HG02571 (cell line): ENCODE results near the gene LMF1.

Source experiments
- ATAC-seq: cut with Tn5 transposase; IDR thresholded peaks from one replicate; pipeline ENCODE4 v1.9.1; 2021; ENCODE audit warnings: mild to moderate bottlenecking, moderate library complexity; ENCODE audit not compliant: unreplicated experiment

LMF1 gene

DNA sequence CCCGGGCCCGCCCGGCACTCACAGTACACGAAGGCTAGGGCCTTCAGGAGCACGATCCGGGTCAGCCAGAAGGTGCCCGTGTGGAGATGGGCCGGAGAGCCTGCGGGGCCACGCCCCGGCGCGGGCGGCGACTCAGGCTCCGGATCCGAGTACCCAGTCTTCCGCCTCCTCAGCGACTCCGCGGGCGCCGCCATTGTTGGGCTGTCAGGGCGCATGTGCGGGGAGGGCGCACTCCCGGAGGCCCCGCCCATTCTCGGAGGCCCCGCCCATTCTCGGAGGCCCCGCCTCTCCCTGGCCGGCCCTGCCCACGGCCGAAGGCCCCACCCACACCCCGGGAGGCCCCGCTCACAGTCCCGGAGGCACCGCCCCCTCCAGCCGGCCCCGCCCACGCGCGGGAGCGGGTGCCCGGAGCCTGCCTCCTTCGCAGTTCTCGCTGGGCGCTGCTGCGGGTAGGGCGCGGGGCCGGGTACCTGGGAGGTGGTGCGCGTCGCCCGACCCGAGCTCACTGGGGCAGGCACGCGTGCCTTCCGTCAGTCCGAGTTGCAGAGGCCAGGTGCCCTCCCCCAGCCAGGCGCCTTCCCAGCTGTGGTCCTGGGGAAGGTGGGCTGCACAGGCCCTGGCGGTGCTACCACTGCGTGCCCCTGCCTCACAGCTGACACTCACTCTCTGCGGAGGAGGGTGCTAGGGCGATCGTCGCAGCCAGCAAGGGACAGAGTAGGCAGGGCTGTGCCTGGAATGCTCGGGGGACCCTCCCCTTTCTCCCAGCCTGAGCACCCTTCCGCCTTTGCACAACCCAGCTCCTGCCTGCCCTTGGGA, at the start of gene LMF1:
LMF1 (minus strand) TSS at position 219 of the 816 bp plus-strand sequence; CDS start at position 215, 4 bp downstream.
- ATAC-seq, result peak; percentile 71

DNA sequence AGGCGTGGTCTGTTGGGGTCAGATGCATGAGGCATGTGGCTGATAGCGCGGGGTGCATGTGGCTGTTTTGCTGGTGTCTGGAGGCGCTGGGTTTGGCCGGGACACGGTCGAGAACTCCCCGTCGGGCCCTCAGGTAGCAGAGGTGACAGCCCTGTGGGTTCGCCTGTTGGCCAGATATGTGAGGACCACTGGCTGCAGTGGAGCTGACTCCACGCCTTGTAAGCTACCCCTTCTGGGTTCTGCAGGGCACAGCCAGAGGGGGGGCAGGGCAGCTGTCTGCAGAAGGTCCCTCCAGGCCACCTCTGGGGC, 49.3 kb upstream of the LMF1 start:
- no peak for ATAC-seq

DNA sequence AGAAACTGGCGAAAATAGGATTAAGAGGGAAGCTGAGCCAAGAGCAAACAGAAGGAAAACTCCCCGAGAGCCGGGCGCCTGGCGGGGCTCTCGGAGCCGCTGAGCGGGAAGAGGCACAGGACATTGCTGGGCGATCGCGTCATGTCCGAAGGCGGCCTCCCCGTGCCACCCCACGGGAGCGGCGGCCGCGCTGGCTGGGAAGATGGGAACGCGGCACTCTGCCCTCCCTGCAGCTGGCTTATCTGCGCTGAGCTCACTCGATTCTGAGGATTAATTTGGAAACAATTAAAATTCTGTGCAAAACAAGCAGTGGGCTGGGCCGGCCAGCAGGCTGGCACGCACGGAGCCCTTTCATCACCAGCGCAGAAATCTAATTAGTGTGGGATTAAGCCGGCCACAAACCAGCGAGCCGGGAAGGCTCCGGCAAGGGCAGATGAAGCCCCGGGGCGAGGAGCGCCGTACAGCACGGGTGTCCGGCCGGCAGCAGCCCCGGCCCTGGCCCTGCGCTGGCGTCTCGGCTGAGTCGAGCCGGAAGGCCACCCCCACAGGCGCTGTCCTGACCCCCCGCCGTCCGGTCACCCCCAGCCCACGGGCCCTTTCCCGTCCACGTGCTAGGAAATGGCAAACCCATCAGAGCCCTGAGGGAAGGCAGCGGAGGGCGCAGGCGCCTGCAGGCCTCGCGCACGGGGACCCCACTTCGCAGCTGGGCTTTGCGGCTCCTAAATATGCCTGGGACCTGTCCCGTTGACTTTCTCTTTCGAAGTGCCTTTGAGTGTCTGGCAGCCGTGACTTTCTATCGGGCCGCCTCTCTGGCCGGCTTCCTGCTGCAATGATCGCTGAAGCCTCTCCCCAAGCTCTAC, 48.7 kb upstream of the LMF1 start:
- no peak for ATAC-seq

DNA sequence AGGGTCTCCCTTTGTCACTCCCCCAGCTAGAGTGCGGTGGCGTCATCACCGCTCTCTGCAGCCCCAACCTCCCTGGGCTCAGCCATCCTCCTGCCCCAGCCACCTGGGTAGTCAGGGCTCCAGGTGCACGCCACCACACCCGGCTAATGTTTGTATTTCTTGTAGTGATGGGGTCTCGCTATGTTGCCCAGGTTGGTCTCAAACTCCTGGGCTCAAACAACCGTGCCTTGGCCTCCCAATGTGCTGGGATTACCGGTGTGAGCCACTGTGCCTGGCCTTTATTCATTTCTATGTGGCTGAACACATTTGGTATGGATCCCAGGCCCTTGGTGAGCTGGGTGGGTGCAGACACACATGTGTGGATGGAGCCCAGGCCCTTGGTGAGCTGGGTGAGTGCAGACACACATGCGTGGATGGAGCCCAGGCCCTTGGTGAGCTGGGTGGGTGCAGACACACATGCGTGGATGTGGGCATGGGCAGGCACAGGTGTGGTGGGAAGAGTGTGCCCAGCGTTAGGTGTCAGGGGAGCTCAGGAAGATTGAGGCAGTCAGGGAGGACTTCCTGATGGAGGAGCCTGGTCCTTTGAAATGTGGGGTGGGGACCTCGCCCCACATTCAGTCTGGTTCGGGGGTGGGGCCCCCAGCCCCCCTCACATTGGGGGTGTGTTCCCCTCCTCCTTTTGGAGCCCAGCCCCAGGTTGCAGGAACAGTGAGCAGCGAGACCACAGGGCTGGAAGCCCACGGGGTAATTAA, 47.8 kb upstream of the LMF1 start:
- no peak for ATAC-seq

DNA sequence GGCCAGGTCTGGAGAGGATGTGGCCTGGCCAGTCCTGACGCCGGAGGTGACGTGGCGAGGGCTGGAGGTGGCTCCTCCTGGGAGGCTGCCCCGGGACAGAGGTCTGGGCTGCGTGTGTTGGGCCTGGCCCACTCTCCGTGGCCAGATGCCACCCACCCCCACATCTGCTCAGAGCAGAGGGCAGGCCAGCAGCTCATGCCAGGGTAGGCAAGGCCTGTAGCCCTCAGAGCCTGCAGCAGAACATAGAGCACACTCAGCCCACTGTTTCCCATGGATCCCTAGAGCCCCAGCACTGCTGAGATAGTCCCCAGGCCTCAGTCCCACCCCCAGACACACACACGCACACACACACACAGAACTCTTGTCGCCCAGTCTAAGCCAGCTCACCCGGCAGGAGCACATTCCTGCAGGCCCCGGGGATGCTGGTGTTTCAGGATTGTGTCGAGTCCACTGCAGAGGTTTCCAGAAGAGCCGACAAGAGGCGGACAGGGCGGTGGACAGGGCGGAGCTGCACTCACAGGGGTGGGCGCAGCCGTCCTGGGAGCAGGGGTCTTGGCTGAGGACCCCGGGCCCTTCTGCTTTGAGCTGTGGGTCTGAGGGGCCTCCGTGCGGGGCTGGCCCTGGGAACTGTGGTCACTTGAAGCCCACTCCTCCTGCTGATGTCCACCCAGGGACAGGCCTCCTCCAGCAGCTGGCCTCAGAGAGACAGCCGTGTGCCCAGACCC, 44.1 kb upstream of the LMF1 start:
- no peak for ATAC-seq

DNA sequence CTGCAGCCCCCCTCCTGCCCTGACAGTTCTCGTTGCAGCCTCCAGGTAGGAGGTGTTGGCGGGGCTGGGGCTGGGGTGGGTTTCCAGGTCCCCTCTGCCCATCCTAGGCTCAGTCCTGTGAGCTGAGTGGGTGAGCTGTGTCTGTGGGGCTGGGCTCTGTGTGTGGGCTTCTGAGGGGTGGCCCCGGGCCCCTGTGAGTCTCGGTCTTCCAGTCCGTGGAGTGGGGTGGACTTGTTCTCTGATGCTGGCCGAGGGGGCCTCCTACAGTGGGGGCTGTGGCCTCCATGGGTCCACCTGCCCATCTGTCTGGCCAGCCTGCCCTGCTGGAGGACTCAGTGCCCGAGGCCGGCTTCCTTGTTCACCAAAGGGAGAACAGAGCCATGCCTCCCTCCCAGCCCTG, 43.4 kb upstream of the LMF1 start:
- ATAC-seq, result no peak

DNA sequence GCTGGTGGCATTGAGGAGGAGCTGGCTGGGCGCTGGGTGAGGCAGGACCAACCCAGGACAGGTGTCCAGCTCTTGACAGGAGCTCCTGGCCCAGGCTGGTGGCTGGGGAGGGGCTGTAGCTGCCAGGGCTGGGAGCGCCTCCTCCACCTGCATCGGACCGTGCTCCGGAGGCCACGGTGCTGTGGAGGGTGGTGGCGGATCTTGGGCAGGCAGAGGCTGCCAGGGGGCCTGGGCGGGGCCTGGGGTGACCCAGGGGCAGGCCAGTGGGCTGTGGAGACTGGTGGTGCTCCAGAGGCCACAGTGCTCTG, 42.8 kb upstream of the LMF1 start:
- no peak for ATAC-seq

DNA sequence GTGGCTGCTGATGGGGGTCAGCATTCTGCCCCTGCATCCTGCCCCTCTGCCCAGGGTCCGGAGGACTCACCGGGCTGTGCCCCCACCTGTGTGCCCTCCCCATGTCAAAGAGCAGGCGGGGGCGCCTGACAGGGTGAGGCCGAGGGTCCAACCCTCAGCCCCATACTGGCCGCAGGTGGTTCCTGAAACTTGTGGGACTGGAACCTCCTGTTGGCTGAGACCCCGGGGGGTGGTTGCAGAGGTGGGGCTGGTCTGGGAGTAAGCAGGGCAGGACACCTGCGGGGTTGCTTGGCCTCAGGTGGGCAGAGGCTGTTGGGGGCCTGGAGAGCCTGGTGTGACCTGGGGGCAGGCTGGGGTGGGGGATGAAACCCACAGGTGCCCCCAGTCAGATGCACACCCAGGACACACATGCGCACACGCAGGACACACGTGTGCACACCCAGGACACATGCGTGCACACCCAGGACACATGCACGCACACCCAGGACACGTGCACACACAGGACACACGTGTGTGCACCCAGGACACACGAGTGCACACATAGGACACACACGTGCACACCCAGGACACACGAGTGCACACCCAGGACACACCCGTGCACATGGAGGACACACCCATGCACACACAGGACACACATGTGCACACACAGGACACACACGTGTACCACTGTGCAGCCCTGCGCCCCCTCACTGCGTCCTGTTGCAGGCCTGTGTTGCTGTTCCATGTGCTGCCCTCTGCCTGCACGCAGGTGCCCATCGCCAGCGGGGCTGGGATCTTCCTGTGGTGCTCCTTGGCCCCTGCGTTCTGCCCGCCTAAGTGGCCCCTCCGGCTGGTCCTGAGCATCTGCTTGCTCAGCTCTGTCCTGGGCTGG, 42.2 kb upstream of the LMF1 start:
- no peak for ATAC-seq

DNA sequence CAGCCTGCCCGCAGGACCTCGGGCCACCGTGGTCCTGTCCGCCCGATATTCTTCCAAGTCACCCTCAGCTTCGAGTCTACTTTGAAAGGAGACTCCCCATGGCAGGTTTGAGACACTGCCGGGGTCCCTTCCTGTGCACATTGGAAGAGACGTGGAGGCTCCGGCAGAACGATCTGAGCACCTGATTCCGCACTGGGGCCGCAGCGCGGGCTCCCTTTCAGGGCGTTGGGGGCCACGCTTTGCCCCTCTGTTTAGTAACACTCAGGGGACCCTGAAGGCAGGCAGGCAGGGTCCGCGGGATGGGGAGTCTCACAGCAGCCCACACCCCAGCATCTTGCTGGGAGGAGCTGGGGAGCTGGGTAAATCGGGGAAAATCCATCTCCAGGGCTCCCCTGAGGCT, 41.4 kb upstream of the LMF1 start:
- ATAC-seq, result no peak

DNA sequence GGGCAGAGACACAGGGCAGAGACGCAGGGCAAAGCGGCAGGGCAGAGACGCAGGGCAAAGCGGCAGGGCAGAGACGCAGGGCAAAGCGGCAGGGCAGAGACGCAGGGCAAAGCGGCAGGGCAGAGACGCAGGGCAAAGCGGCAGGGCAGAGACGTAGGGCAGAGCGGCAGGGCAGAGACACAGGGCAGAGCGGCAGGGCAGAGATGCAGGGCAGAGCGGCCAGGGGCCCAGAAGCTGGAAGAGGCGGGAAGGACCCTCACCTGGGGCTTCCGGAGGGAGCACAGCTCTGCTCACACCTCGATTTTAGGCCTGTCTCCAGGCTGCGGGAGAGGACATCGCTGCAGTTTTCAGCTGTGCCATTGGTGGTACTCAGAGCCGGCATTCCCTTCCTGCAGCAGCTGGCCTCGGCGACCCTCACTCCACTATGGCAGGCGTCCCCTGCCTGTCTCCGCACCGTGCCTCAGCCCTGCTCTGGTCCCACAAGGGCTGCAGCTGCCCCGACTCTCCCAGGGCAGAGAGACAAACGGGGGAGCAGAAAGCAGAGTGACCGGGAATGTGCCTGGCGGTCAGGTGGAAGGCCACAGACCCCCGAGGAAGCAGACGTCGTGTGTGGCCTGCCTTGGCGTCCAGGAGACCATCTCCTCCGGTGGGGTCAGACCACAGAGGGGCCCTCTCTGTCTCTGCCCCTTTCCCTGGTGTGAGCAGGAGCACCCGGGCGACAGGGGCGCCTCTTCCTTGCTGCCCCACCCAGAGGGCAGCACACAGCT, 40.7 kb upstream of the LMF1 start:
- no peak for ATAC-seq

DNA sequence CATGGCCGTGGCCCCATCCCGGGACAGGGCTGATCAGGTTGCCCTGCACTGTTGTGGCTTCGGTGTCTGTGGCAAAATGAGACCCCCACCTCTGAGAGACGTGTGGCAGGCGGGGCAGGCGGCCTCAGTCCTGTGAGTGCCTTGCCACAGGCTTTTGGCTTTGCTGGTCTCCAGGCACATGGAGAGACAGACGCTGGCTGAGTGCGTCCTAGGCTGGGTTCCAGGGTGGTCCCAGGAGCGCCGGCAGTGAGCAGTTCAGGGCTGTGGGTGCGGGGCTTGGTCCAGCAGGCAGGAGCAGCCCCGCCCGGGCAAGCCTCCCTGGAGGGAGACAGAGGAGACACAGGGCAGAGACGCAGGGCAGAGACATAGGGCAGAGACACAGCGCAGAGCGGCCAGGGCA, 40.0 kb upstream of the LMF1 start:
- no peak for ATAC-seq

DNA sequence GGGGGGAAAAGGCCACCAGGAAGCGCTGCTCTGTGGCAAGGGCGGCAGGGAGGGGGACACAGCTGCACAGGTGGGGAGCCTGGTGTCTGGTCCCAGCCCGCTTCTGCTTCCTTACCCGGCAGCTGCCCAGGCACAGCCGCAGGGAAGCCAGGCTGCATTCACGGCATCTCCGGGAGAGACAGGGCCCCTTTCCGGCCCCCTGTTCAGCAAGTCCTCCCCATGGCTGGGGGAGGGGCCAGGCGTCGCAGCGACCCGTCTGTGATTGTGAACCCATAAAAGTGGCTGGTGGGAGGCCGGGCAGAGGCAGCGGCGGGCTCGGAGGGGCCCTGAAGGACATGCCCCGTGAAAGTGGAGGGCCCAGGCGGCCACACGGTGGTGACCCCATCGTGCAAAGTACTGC, 39.5 kb upstream of the LMF1 start:
- no peak for ATAC-seq

DNA sequence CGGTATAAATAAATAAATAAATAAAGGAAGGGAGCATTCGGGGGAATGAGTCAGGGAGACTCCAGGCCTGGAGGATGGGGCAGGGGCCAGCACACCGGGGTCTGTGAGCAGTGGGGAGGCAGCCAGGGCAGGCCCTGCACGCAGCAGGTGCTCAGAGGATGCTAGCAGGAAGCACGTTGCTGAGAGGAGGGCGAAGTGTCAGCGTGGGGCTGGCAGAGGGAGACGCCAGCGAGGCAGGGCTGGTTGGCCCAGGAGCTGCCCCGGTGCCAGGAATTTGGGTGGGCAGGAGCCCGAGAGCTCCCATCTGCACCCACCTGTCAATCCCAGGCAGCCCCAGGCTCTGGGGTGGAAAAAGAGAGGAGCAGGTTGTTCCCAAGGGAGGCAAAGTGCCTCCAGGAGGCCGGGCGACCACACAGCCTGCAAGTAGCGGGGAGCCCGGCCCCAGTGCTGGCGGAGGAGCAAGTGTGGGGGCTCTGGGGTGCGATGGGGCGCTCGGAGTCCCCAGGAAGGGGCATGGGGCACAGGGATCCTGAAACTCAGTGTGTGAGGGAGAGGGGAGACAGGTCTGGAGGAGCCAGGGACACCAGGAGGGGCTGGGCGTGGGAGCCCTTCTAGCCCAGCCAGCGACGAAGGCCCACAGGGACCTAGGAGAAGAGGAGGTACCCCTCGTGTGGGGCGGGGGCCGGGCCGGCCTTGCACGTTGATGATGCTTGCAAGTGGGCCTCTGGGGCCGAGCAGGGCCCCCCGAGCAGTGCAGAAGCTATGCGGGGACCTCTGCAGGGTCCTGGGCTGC, 38.8 kb upstream of the LMF1 start:
- ATAC-seq, result no peak

DNA sequence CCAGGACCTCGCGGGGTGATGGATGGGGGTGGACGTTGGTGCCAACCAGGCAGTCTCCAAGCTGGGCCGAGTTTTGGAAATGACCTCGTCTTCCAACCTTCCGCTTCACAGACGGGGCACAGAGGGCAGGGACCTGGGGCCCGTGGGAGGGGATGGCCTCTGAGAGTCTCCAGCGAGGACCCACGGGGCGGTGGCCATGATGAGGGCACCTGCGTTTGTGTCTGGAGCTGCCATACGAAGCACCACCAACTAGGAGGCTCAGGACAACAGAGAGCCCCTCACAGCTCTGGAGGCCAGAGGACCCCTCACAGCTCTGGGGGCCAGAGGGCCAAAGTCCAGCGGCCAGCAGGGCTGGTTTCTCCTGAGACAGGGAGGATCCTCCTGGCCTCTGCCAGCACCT, 37.3 kb upstream of the LMF1 start:
- no peak for ATAC-seq

DNA sequence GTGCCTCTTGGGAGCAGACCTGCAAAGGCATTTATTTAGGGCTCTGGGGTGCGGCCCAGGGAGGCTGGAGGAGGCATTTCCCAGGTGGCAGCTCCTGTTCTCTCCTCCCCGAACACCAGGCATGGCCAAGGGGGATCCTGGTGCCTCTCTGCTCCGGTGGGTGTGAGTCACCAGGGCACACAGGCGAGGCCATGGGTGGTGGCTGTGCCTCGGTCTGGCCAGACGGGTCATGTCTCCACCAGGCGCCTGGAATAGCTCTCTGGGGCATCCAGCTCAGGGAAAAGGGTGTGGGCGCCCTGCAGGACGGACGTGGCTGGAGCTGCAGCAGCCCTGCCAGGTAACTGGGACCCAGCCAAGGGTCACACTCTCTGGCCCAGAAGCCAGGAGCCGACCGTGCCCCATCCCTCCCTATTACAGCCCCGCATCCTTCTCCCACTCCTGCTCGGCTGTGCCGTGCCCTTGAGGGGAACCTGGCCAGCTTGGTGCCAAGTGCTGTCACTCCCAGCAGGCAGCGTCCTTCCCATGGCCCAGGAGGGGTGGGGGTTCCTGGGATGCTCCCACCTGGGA, 36.6 kb upstream of the LMF1 start:
- no peak for ATAC-seq

DNA sequence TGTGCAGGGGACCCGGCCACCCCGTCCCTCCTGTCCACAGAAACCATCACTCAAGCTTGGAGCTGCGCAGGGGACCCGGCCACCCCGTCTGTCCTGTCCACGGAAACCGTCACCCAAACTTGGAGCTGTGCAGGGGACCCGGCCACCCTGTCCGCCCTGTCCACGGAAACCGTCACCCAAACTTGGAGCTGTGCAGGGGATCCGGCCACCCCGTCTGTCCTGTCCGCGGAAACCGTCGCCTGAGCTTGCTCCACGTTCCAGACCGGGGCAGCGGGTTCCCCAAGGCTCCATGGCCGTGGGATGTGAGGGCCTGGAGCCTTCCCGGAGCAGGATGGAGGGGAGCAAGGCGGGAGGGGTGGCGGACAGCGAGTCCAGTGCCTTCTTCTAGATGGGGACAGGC, 36.0 kb upstream of the LMF1 start:
- no peak for ATAC-seq

DNA sequence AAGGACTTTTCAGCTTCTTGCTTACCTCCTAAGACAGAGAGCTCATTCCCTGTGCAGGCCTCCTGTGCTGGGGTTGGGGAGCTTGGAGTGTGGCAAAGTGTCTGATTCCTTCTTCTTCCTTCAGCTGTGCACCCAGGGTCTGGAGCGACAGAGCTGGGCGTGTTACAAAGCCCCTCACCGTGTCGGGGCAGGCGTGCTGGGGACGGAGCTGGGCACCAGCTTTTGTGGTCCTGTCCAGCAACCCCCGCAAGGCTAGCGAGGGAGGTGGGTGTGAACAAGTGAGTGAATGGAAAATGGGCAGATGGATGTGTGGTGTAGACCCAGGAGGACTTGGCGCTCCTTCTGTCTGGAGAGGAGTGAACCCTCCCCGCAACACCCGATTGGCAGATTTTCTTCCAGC, 34.5 kb upstream of the LMF1 start:
- ATAC-seq, result no peak
